ENCODE measurements around the gene ZMAT5. TPM values are rescaled to one million over a fixed set of nuclear protein-coding genes. Genes with fewer than 3 reads are reported as not detected.

ZMAT5 gene
- total RNA-seq, 1 experiment from 2014 or later: 31.4 TPM

DNA sequence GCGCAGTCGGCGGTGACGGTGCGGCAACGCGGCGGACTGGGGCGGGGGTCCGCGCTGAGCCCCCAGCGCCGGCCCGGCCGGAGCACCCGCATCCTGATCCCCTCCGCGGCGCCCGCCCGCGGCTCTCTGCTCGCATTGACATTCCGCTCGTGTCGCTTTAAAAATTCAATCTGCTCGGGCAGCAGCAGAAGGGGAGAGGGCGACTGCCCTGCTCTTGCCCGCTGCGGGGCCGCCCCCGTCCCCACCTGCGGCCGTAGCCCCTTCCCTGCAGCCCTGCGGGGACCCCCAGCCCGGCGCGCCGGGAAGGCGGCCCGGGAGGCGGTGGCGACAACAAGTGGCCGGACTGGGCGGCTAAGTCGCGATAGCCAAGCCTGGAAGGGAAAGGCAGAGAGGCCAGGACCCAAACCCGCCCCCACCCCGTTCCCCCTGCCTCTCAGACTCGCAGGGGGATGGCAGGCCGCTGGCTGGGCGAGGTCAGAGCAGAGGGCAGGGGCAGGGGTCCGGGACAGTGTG lies 45.9 kb downstream of the ZMAT5 start:
- no peak for DNase-seq (ENCODE audit: low read depth)
- in situ Hi-C loops (cut with HindIII; ENCODE audit: low pct_unique_long_range_greater_than_20kb, low sequenced_read_pairs): no loop called here

DNA sequence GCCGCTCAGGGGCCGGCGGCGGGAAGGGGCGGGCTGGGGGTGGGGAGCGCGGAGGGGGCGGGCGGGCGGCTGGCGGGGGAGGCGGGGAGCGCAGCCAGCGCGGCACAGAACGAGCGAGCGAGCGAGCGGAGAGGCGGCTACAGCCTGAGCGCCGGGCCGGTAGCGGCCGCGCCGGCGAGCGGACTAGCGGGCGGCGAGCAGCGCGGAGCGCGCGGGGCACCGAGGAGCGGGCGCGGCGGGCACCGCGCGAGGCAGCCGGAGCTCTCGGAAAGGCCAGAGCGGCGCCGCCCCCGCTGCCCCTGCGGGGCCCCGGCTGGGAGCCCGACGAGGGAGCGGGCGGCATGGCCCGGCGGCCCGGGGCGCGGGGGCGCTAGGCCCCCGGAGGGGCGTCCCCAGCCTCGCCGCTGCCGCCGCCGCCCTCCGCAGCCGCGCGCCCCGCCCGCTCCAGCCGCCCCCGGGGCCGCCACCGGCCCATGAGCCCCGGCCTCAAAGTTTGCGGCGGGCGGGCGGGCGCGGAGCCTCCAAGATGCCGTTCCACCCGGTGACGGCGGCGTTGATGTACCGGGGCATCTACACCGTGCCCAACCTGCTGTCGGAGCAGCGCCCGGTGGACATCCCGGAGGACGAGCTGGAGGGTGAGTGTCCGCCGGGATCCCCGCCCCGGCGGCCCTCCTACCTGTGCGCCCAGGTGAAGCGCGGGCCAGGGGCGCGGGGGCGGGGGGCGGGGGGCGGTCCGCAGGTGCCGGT lies 46.7 kb downstream of the ZMAT5 start, which contains the start of gene CABP7:
Gene CABP7 (plus strand): TSS at position 105 of the 747 bp plus-strand sequence. CDS start 422 bp downstream, at position 527.
- DNase-seq (ENCODE audit: low read depth): no peak
- in situ Hi-C loops (cut with HindIII; ENCODE audit: low pct_unique_long_range_greater_than_20kb, low sequenced_read_pairs): no loop called here

DNA sequence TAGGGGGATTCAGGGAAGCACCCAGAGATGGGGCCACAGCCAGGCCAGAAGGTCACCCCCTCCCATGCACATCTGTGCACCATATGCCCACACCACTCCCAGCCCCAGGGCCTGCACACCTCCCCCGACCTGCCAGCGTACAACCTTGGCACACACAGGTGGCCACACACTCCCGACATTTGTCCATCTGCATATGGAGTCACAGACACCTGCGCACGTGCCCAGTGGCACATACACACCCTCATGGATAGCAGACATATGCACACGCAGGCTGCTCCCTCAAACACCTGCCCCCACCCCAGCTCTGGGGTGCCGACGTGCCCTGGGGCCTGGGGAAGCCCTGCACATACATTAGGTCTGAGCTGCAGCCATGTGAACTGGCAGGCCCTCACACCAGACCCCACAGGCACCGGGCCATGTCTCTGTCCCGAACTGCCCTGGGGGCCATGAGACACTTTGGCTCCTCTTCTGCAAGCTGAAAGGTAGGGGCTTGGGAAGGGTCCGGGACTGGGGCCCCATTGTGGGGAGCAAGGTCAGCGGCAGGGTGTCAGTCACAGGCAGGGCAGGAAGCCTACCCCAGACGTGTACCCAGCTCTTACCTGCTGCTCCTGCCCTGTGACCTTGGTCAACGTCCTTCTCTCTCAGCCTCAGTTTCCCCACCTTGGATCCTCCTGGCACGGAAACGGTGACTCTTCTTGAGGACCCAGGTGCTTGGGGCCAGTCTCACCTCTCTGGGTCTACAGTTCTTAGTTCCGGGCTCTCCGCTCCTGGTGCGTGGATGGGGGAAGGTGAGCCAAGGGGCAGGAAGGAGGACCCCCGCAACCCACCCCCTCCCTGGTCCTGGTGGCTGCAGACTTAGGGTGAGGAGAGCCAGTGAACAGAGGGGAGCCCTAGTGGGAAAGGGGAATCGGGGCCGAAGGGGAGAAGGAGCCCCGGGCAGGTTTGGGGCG lies 47.6 kb downstream of the ZMAT5 start:
- in situ Hi-C loops (cut with HindIII; ENCODE audit: low pct_unique_long_range_greater_than_20kb, low sequenced_read_pairs): no loop called here
- DNase-seq (ENCODE audit: low read depth): no peak

- DNase-seq (ENCODE audit: low read depth): no peak
These were observed 49.0 kb downstream of the ZMAT5 start for GRCh38 chr22:29717789-29718188.

DNA sequence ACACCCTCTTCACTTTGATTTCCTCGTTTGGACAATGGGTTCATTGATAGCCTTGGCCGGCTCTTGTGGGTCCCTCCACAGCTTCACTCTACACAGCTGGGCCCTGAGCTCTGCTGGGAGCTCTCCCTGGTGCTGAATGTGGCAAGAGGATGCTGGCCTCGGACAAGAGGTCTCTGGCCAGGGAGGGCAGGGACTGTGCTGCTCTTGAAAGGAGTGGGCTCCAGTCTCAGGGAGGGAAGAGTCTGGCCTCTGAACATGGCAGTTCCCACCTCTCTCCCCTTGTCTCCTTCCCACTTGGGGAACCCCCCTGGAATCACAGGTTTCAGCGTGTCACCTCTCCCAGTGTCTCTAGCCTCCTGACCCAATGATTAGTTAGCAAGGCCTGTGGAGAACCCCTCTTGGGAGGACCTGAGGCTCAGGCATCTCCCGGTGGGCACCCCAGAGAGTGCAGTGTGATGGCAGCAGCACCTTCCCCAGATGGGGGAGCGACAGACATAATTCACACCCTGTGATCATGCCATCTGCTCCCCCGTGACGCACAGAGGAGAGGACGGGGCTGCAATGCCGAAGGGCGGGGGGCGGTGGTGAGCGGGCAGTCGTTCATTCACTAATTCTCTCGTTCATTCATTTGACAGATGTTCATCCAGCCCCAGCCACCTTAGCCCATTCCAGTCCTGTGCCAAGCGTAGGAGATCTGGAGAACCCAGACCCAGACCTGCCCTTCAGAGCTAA lies 49.8 kb downstream of the ZMAT5 start:
- in situ Hi-C loops (cut with HindIII; ENCODE audit: low pct_unique_long_range_greater_than_20kb, low sequenced_read_pairs): no loop called here
- DNase-seq (ENCODE audit: low read depth): peak; percentile 56

More at GRCh38 chr22:29717789-29718188, 49.0 kb downstream of the ZMAT5 start:
- in situ Hi-C loops (cut with HindIII; ENCODE audit: low pct_unique_long_range_greater_than_20kb, low sequenced_read_pairs): no loop called here

GRCh38 chr22:29715705-29716104 lies 51.1 kb downstream of the ZMAT5 start:
- in situ Hi-C loops (cut with HindIII; ENCODE audit: low pct_unique_long_range_greater_than_20kb, low sequenced_read_pairs): no loop called here
- no peak for DNase-seq (ENCODE audit: low read depth)

DNA sequence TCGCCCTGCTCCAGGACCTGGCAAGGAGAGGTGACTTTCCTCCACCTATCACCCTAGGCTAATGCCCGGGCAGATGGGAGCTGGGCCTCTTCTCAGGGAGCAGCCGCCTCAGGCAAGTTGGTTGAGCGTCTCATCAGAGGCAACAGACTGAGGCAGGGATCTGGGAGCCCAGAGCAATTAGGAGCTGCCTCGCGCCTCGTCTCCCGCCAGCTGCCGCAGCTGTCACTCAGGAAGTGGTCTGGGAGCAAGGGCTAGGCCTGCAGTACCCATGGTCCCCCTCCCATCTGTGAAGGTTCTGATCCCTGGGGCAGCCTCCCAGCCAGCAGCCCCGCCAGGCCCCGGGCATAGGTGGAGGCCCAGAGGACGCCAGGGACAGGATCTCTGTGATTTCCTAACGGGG lies 51.6 kb downstream of the ZMAT5 start:
- in situ Hi-C loops (cut with HindIII; ENCODE audit: low pct_unique_long_range_greater_than_20kb, low sequenced_read_pairs): no loop called here
- DNase-seq (ENCODE audit: low read depth): no peak

DNA sequence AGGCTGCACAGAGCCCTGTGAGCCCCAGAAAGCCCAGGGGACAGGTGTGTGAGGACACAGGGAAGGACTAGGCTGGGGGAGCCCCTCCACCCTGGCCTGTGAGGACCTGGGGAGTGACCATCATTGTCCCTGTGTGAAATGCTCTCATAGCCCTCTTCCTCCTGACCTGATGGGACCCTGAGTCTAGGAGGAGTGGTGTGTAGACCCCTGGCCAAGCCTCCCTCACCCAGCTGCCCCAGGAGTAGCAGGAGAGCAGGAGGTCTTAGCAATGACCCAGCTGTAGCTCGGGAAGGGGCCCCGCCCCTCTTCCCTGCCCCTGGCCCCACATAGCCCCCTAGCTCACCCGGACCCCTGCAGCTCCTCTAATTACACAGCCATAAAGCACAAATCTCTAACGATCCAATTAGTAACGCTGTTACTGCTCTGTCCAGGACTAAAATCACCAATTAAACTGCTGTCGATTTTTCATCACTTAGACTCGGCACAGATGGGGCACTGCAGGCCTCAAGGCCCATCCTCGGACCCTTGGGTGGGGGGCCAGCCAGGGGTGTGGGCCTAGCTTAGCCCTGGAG lies 53.6 kb downstream of the ZMAT5 start:
- in situ Hi-C loops (cut with HindIII; ENCODE audit: low pct_unique_long_range_greater_than_20kb, low sequenced_read_pairs): no loop called here
- no peak for DNase-seq (ENCODE audit: low read depth)

- in situ Hi-C loops (cut with HindIII; ENCODE audit: low pct_unique_long_range_greater_than_20kb, low sequenced_read_pairs): no loop called here
- DNase-seq (ENCODE audit: low read depth): no peak
These were observed 54.7 kb downstream of the ZMAT5 start for GRCh38 chr22:29712119-29712518.

GRCh38 chr22:29710922-29711593 lies 55.7 kb downstream of the ZMAT5 start:
- DNase-seq (ENCODE audit: low read depth): no peak
- in situ Hi-C loops (cut with HindIII; ENCODE audit: low pct_unique_long_range_greater_than_20kb, low sequenced_read_pairs): no loop called here

DNA sequence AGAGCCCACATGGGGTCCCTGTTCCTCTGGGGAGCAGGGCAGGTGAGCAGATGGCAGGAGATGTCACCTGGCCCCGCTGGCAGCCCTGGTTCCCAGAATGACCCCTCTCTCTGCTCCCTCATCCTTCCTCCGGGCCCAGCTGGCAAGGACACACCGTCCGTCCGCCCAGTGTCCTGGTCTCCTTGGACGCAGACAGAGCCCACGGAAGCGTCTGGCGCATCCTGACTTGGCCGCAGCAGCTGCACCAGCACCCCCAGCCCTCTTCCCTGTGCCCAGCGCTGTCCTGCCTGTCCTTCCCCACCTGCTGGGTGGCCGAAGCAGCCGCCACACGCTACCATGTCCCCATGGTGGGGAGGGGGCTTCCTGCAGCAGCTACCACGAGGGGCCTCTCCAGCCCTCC lies 56.6 kb downstream of the ZMAT5 start:
- in situ Hi-C loops (cut with HindIII; ENCODE audit: low pct_unique_long_range_greater_than_20kb, low sequenced_read_pairs): no loop called here
- DNase-seq (ENCODE audit: low read depth): no peak

DNA sequence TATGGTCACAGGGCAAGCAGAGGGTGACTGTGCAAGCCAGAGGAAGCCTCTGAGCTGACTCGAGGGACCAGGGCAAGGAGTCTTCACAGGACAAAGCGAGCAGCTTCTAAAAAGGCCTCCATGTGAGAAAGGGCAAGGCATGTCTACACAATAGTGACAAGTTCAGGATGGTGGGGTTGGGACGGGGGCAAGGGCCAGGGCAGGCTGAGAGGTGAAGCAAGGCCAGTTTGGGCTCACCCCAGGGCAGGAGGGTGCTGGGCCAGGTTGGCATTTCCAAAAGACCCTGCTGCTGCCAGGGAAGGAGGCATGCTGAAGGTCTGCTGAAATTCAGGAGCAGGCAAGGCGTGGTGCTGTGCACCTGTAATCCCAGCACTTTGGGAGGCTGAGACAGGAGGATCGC lies 59.3 kb downstream of the ZMAT5 start:
- in situ Hi-C loops (cut with HindIII; ENCODE audit: low pct_unique_long_range_greater_than_20kb, low sequenced_read_pairs): no loop called here

DNA sequence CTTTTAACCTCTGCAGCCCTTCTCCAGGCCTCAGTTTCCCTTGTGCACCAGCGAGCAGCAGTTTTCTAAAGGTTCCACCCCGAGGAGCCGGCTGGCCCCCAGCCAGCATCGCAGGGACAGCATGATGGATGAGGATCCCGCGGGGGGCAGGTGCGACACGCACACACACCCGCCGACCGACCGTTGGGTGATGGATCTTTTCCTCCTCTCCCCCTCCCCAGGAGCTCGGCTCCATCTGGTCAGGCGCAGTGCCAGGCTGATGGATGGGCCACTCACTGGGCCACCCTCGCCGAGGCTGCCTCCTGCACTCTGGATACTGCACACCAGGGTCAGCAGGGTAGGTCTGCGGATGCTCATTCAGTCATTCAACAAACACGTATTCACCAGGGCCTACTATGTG lies 59.8 kb downstream of the ZMAT5 start:
- in situ Hi-C loops (cut with HindIII; ENCODE audit: low pct_unique_long_range_greater_than_20kb, low sequenced_read_pairs): no loop called here
- no peak for DNase-seq (ENCODE audit: low read depth)

More for the DNA sequence above, 59.3 kb downstream of the ZMAT5 start:
- no peak for DNase-seq (ENCODE audit: low read depth)

DNA sequence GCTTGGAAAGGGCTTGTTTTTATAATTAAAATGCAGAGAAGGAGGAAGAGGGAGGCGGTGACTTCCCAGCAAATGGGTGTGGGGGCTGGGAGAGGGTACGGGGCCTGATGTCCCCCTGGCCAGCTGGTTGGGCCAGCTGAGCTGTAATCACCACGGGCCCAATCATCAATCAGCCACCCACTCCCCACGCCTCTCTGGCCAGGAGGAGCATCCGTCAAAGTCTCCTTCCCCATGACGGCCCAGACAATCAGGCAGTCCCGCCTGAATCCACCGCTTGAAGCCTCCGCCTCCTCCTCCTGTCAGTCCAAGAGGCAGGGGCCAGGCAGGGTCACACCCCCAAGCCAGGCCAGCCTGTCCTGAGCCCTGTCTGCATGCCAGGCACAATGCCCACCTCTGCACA lies 60.3 kb downstream of the ZMAT5 start:
- DNase-seq (ENCODE audit: low read depth): no peak
- in situ Hi-C loops (cut with HindIII; ENCODE audit: low pct_unique_long_range_greater_than_20kb, low sequenced_read_pairs): no loop called here

DNA sequence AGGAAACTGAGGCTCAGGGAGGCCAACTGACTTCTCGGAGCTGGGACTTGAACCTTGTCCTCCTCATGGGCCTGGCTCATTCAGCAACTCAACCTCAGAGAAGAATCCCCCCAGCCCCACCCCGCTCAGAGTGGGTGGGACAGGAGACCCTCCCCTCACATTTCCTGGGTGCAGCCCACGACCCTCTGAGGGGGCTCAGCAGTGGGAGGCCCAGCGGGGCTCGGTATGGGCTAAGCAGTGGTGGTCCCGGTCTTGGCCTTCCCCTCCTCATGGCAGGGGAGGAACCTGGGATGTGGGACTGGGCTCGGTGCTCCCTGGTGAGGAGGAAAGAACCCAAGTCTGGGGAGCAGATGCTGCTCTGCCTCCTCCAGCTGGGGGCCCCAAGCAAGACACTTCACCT lies 61.2 kb downstream of the ZMAT5 start:
- DNase-seq (ENCODE audit: low read depth): no peak
- in situ Hi-C loops (cut with HindIII; ENCODE audit: low pct_unique_long_range_greater_than_20kb, low sequenced_read_pairs): no loop called here

DNA sequence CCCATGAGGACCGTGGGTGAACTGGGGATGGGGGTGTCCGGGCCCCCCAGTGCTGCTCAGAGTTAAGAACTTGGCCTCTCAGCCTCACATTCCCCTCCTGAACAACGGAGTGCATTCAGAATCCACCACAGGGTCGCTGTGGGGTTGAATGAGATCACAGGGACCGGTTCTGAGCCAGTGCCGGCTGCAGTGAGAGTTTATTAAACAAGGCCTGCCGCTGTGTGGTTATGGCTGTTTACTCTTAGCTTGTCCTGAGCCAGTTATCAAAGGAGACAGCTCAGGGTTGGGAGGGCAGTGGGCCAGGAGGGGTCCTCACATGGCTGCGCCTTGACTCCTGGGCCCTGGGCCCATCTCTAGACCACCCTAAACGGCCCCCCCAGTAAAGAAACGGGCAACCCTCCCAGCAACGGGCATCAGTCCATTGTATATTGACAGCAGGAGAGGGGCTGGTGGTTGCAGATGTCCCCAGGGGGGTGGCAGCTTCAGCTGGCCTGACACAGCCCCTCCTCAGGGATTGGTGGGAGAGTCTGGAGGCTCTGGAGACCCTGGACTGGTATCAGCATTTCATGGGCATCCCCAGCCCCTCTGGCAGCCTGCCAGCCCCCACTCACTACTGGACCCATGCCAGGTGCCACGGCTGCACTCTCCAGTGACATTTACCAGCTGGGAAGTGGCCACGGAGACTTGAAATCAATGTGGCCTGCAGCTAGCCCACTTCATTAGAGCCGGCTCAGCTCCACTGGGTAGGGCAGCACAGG lies 62.1 kb downstream of the ZMAT5 start:
- in situ Hi-C loops (cut with HindIII; ENCODE audit: low pct_unique_long_range_greater_than_20kb, low sequenced_read_pairs): no loop called here
- DNase-seq (ENCODE audit: low read depth): no peak

DNA sequence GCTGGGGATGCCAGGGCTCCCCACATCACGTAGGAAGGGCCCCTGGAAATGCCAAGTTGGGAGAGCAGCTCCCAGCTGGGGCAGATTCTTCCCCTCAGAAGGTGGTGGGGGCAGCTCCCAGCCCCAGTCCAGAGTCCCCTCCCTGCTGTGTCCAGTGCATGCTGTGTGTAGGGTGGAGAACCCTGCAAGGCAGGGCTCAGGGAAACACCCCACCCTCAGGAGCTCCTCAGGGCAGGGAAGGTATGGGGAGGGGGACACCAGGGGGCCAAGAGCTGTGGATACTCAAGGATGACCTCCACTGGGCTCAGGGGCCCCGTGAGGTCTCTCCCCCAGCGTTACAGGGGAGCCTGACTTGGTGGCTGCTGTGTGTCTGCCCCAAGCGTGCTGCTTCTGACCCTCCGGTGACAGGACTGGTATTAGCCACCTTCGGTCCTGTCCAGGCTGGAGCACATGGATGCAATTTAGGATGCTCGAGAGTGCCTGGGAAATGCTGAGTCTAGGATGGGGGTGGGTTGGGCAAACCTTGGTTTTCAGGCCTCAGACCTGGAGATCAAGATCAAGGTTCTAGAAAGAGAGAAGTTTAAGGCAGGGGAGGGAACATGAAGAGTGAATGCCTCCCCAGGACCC lies 63.1 kb downstream of the ZMAT5 start:
- in situ Hi-C loops (cut with HindIII; ENCODE audit: low pct_unique_long_range_greater_than_20kb, low sequenced_read_pairs): no loop called here
- DNase-seq (ENCODE audit: low read depth): no peak

Data from Caki2 (cell line).